Parathyroid adenoma (tissue), 2 donors: ENCODE measurements around the gene ACBD7.

Experiments
- H2AFZ ChIP-seq: fragments of 300-600 bp; sonication (generic); one replicate; pipeline ENCODE4 v1.7.0; 2017; ENCODE audit warnings: antibody characterized with exemption, mild to moderate bottlenecking
- H3K27ac ChIP-seq: fragments of 300-600 bp; sonication (generic); one replicate; pipeline ENCODE4 v1.7.0; 2017
- H3K27me3 ChIP-seq: fragments of 300-600 bp; sonication (generic); one replicate; pipeline ENCODE4 v1.7.0; 2017; ENCODE audit warnings: low read length; ENCODE audit not compliant: control insufficient read depth, insufficient read depth
- H3K36me3 ChIP-seq: fragments of 300-600 bp; sonication (generic); one replicate; pipeline ENCODE4 v1.7.0; 2017; ENCODE audit warnings: low read length; ENCODE audit not compliant: control insufficient read depth, insufficient read depth
- H3K4me1 ChIP-seq: fragments of 300-600 bp; sonication (generic); one replicate; pipeline ENCODE4 v1.7.0; 2017; ENCODE audit warnings: control low read depth
- H3K4me2 ChIP-seq: fragments of 300-600 bp; sonication (generic); one replicate; pipeline ENCODE4 v1.7.0; 2017; ENCODE audit warnings: low read length
- H3K4me3 ChIP-seq: fragments of 300-600 bp; sonication (generic); one replicate; pipeline ENCODE4 v1.7.0; 2017; ENCODE audit warnings: low read depth, low read length
- H3K79me2 ChIP-seq: fragments of 300-600 bp; sonication (generic); one replicate; pipeline ENCODE4 v1.7.0; 2017; ENCODE audit warnings: control low read depth
- H3K9ac ChIP-seq: fragments of 300-600 bp; sonication (generic); one replicate; pipeline ENCODE4 v1.7.0; 2017; ENCODE audit warnings: mild to moderate bottlenecking
- H3K9me3 ChIP-seq: fragments of 300-600 bp; sonication (generic); one replicate; pipeline ENCODE4 v1.7.0; 2017; ENCODE audit warnings: low read length; ENCODE audit not compliant: control insufficient read depth
- TF ChIP-seq, protein P1 (sequence below): fragments of 300-600 bp; sonication (generic); IDR thresholded peaks from one replicate; pipeline ENCODE4 v1.7.0; 2017; ENCODE audit warnings: antibody characterized with exemption, mild to moderate bottlenecking
- donor health status: primary hyperparathyroidism.

ACBD7 gene

DNA sequence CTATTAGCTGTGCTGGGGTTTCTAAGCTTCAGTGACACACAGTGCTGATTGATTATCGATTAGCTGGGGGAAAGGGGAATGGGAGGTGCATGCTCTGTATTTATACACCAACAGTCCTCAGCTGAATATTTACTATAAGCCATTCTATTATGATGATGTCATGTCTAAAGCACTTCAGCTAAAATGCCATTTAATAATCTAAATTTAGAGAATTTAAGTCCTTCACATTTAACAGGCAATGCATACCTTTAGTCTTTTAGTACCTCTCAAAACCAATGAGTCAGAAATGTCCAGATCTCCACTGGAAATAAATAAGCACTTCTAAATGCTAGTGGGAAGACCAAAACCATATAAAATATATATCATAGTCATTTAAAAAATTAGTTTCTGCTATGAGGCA is 33.1 kb upstream of the ACBD7 start:
- Histone ChIP-seq H3K79me2 (peaks cover 3% of the 10 kb centered on the region), H3K4me2 (no peak overlapping the region), H3K27me3 (no peaks in the 10 kb centered on the region), H3K4me3 (no peak overlapping the region), H3K9ac (no peak overlapping the region), H2AFZ (no peak overlapping the region), H3K36me3 (no peaks in the 10 kb centered on the region), H3K4me1 (no peaks in the 10 kb centered on the region), H3K27ac (no peak overlapping the region), H3K9me3 (no peaks in the 10 kb centered on the region)
- TF ChIP-seq, protein P1, sequence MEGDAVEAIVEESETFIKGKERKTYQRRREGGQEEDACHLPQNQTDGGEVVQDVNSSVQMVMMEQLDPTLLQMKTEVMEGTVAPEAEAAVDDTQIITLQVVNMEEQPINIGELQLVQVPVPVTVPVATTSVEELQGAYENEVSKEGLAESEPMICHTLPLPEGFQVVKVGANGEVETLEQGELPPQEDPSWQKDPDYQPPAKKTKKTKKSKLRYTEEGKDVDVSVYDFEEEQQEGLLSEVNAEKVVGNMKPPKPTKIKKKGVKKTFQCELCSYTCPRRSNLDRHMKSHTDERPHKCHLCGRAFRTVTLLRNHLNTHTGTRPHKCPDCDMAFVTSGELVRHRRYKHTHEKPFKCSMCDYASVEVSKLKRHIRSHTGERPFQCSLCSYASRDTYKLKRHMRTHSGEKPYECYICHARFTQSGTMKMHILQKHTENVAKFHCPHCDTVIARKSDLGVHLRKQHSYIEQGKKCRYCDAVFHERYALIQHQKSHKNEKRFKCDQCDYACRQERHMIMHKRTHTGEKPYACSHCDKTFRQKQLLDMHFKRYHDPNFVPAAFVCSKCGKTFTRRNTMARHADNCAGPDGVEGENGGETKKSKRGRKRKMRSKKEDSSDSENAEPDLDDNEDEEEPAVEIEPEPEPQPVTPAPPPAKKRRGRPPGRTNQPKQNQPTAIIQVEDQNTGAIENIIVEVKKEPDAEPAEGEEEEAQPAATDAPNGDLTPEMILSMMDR, result no peak

DNA sequence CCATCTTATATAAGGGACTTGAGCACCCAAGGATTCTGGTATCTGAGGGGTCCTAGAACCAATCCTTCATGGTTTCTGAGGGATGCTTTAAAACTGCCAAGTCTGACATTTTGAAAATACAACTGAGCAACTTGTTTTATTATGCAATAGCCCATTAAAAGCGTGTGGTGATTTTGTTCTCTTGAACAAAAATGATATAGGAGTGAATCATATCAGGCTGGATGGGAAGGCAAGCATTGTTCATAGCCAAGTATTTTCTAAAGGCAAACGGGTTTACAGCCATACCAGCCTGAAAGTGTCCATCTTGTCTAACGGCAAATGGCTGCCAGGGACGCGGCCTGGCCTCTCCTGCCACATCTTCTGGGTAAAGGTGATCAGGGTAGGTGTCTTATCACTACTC is 31.9 kb upstream of the ACBD7 start:
- TF ChIP-seq, protein P1, result no peak
- peaks cover 3% of the 10 kb centered on the region for H3K79me2 ChIP-seq
- no peak overlapping the region for H3K4me2 ChIP-seq
- H3K4me3 ChIP-seq, result no peak overlapping the region
- no peaks in the 10 kb centered on the region for H3K9me3 ChIP-seq
- no peak overlapping the region for H2AFZ ChIP-seq
- H3K4me1 ChIP-seq, result no peaks in the 10 kb centered on the region
- H3K27me3 ChIP-seq, result no peaks in the 10 kb centered on the region
- no peak overlapping the region for H3K27ac ChIP-seq
- H3K9ac ChIP-seq, result no peak overlapping the region
- no peaks in the 10 kb centered on the region for H3K36me3 ChIP-seq

DNA sequence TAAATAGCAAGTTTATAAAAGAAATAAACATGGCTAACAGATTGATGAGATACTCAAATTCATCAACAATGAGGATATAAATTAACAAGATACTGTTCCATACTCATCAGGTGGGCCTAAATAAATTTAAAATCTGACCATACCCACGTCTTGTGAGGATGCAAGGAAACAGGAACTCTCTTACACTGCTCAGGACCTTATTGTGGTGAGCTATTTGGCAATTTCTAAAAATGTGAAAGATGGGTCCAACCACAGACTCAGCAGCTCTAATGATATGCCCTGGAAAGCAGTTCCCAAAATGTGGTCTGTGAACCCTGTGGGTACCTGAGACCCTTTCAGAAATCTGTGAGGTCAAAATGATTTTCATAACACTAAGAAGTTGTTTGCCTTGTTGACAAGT is 30.0 kb upstream of the ACBD7 start:
- Histone ChIP-seq H3K4me3 (no peak overlapping the region), H3K36me3 (no peaks in the 10 kb centered on the region), H3K9ac (no peak overlapping the region), H3K4me2 (no peak overlapping the region), H3K27ac (no peak overlapping the region), H2AFZ (no peak overlapping the region), H3K4me1 (no peaks in the 10 kb centered on the region), H3K9me3 (no peaks in the 10 kb centered on the region), H3K79me2 (peaks cover 3% of the 10 kb centered on the region), H3K27me3 (no peaks in the 10 kb centered on the region)
- TF ChIP-seq, protein P1, result no peak

DNA sequence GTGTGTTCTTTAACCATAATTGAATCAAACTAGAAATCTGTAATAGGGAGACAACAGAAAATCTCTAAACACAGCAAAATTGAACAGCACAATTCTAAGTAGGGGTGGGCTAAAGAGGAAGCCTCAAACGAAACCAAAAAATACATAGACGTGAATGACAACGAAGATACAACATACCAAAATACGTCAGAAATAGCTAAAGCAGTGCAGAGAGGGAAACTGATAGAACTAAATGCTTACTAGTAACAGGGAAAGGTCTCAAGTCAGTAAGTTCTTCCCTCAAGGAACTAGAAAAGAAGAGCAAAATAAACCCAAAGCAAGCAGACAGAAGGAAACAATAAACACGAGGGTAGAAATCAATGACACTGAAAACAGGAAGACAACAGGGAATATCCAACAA is 27.6 kb upstream of the ACBD7 start:
- no peak overlapping the region for H3K9ac ChIP-seq
- TF ChIP-seq, protein P1, result no peak
- no peaks in the 10 kb centered on the region for H3K36me3 ChIP-seq
- no peaks in the 10 kb centered on the region for H3K4me1 ChIP-seq
- H3K4me3 ChIP-seq, result no peak overlapping the region
- no peaks in the 10 kb centered on the region for H3K9me3 ChIP-seq
- H3K4me2 ChIP-seq, result no peak overlapping the region
- no peaks in the 10 kb centered on the region for H3K27me3 ChIP-seq
- H3K79me2 ChIP-seq, result peaks cover 3% of the 10 kb centered on the region
- no peak overlapping the region for H2AFZ ChIP-seq
- no peak overlapping the region for H3K27ac ChIP-seq

DNA sequence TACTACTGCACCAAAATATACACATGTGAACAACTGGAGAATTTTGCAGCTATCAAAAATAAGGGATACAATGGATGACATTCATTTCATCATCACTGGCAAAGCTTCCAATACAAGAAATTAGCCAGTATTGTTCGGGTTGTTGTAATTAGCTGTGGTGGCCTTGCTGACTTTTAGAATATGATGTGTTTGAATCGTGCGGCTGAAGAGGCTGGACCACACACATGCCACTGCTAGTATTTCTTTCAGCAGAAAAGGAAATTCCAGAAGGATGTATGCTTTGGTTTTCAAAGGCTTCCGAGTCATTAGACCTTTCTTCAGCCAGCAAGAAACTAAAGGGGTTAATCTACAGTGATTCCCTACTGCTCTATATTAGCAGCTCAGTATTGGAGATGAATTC is 25.2 kb upstream of the ACBD7 start:
- Histone ChIP-seq H3K27me3 (no peaks in the 10 kb centered on the region), H3K79me2 (no peaks in the 10 kb centered on the region), H3K4me2 (no peak overlapping the region), H3K4me1 (no peaks in the 10 kb centered on the region), H3K4me3 (no peak overlapping the region), H3K27ac (no peak overlapping the region), H2AFZ (no peak overlapping the region), H3K9ac (no peak overlapping the region), H3K36me3 (no peaks in the 10 kb centered on the region), H3K9me3 (no peaks in the 10 kb centered on the region)
- TF ChIP-seq, protein P1, result no peak
